RWPE2 (cell line): ENCODE measurements around the gene PRCC.

Source experiments
- ATAC-seq: fragments of 200-7000 bp; cut with Tn5 transposase; 3 replicates; pipeline ENCODE4 v1.9.1; 2021; ENCODE audit warnings: low read depth
- DNase-seq: peaks from one replicate; pipeline ENCODE4 v3.0.0-alpha.2; 2020; ENCODE audit warnings: low spot score
- H3K27ac ChIP-seq: fragments of 450-650 bp; 2 replicates; pipeline ENCODE4 v1.5.1; 2017; ENCODE audit warnings: mild to moderate bottlenecking; ENCODE audit not compliant: poor library complexity, severe bottlenecking
- H3K27me3 ChIP-seq: fragments of 250-450 bp; sonication (Bioruptor Pico); 2 replicates; pipeline ENCODE4 v1.5.1; 2021; ENCODE audit warnings: mild to moderate bottlenecking, moderate library complexity; ENCODE audit not compliant: insufficient read depth, poor library complexity, severe bottlenecking
- H3K36me3 ChIP-seq: fragments of 250-450 bp; sonication (Bioruptor Pico); 2 replicates; pipeline ENCODE4 v1.5.1; 2020; ENCODE audit warnings: low read depth, mild to moderate bottlenecking, moderate library complexity
- H3K4me1 ChIP-seq: fragments of 250-450 bp; sonication (Bioruptor Pico); 2 replicates; pipeline ENCODE4 v1.5.1; 2021; ENCODE audit warnings: mild to moderate bottlenecking, moderate library complexity; ENCODE audit not compliant: insufficient read depth, poor library complexity, severe bottlenecking
- H3K4me3 ChIP-seq: fragments of 250-450 bp; sonication (Bioruptor Pico); 2 replicates; pipeline ENCODE4 v1.5.1; 2021; ENCODE audit warnings: mild to moderate bottlenecking, moderate library complexity; ENCODE audit not compliant: severe bottlenecking
- H3K9me3 ChIP-seq: fragments of 250-450 bp; sonication (Bioruptor Pico); 2 replicates; pipeline ENCODE4 v1.5.1; 2021; ENCODE audit warnings: mild to moderate bottlenecking, moderate library complexity; ENCODE audit not compliant: severe bottlenecking
- CTCF ChIP-seq: fragments of 450-650 bp; IDR thresholded peaks from one replicate; pipeline ENCODE4 v1.5.1; 2017; ENCODE audit warnings: mild to moderate bottlenecking, moderate library complexity; ENCODE audit not compliant: poor library complexity, severe bottlenecking

The PRCC gene

DNA sequence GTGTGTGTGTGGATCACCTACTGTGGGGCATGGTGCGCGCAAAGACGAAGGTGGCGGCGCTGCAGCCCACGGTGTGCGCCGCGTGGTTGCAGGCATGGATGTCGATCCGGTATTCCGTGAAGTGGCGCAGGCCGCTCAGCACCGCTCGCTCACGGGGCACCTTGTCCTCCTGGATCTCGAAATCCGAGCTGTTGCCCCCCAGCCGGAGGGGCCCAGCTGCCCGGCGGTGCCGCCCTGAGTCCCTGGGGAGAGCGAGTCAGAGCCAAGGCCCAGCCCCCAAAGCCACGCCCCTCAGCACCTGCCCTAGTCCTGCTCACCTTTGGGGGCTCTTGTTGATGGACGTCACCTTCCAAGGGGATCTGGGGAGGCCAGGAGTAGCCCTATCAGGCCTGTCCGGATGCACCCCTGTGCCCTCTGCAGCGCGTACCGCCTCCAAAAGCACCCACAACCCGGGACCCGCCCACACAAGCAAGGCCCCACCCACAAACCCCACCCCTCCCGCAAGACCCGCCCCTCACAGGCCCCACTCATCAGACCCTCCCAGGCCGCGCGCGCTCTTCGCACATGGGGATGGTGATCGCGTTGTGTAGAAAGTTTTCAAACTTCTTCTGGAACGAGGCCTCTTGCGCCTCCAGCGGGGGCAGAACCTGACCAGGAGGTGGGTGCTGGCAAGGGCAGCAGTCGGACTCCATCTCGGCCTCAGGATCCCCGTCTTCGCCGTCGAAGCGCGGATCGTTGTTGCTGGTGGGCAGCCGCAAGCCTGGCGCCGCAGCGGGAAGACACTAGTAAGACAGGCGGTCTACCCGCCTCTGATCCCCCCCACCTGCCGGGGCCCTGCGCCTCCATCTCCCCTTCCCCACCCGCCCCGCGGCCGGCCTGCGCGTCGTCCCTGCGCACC lies 78.0 kb downstream of the PRCC start:
- no peaks in the 10 kb centered on the region for H3K27me3 ChIP-seq
- TF ChIP-seq CTCF: no peak
- no peaks in the 10 kb centered on the region for H3K4me1 ChIP-seq
- no peak overlapping the region for H3K4me3 ChIP-seq
- ATAC-seq (no peak; the same call in 2 of the 3 replicates), DNase-seq (no peak)
- H3K27ac ChIP-seq: no peak overlapping the region
- no peaks in the 10 kb centered on the region for H3K36me3 ChIP-seq
- no peaks in the 10 kb centered on the region for H3K9me3 ChIP-seq

DNA sequence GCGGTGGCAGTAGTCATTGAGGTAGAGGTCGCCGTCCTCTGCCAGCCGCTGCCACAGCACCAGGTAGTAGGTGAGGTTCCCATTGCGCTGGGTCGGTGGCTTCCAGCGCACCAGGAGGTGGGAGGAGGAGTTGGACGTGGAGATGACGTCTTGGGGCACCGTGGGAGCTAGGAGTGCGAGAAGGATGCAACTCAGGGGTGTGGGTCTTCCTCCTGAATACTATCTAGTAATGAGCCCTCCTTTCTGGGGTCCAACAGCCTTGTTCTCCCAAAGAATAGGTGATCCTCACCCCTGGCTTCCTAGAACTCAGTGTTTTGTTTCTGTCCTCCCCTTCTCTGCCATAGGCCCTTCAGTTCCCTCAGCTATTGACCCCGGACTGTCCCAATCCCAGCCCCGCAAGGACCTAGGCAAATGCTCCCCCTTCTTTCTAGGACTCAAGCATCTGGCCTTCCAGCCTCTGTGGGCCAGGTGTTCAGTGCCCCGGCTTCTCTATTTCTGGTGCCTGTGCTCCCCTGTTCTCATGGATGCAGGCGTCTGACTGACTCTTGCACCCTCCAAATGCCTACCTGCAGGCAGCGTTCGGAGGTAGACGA lies 78.7 kb downstream of the PRCC start:
- no peak overlapping the region for H3K27ac ChIP-seq
- H3K4me3 ChIP-seq: no peak overlapping the region
- DNase-seq: no peak
- no peaks in the 10 kb centered on the region for H3K36me3 ChIP-seq
- no peaks in the 10 kb centered on the region for H3K9me3 ChIP-seq
- ATAC-seq: no peak
- H3K27me3 ChIP-seq: no peaks in the 10 kb centered on the region
- no peaks in the 10 kb centered on the region for H3K4me1 ChIP-seq
- TF ChIP-seq CTCF: no peak

GRCh38 chr1:156846643-156847042 lies 79.3 kb downstream of the PRCC start:
- Histone ChIP-seq H3K4me1 (no peaks in the 10 kb centered on the region), H3K27ac (no peak overlapping the region), H3K4me3 (no peak overlapping the region), H3K36me3 (no peaks in the 10 kb centered on the region), H3K9me3 (no peaks in the 10 kb centered on the region), H3K27me3 (no peaks in the 10 kb centered on the region)
- TF ChIP-seq CTCF: no peak
- DNase-seq (no peak), ATAC-seq (no peak)

- no peak for TF ChIP-seq CTCF
- no peaks in the 10 kb centered on the region for H3K4me1 ChIP-seq
- H3K27ac ChIP-seq: no peak overlapping the region
- ATAC-seq: no peak
- DNase-seq: no peak
- no peaks in the 10 kb centered on the region for H3K36me3 ChIP-seq
- no peaks in the 10 kb centered on the region for H3K27me3 ChIP-seq
- H3K9me3 ChIP-seq: no peaks in the 10 kb centered on the region
- H3K4me3 ChIP-seq: no peak overlapping the region
Observed at GRCh38 chr1:156847591-156848460, 80.5 kb downstream of the PRCC start.
